GM18909 (cell line): ENCODE data around the gene MRPL3.

ENCODE experiments used
- ATAC-seq: cut with Tn5 transposase; IDR thresholded peaks from one replicate; pipeline ENCODE4 v1.9.1; 2021; ENCODE audit warnings: mild to moderate bottlenecking; ENCODE audit not compliant: unreplicated experiment, poor library complexity

The MRPL3 gene

DNA sequence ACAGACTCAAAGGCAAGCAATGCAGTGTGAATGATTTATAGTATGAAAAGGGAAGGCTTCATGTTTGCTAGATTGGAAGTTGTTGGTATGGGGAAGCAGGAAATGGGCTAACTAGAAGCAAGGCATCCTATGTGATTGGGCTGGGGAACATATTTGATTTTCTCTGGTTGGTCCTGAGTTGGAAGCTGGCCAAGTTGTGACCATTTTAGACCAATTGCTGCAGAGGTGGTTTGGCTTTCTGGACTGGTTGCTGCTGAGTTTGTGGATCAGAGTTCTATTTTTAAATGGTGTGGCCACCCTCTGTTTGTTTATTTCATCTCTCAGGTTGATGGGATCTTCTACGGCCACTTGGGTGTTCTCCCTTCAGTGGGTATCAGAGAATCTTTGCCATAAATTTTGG is 81.5 kb downstream of the MRPL3 start:
- ATAC-seq = no peak

DNA sequence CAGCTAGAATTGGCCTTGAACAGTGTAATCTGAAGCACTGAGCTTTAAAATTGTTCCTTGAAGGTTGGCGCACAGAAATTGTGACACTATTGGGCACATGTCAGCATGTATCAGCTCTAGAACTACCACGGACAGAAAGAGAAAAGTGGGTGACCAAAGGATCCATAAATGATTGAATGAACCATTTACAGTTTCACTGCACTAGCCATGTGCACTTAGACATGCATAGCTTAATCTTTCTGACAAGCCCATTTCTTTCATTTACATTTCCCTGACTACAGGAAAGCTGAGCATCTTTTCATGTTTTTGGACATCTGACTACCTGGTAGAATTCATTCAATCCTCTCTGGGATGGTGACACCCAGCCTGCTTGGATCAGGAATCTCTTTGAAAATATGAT is 85.0 kb downstream of the MRPL3 start:
- ATAC-seq = no peak
